Activated T-cell treated with anti-CD3 and anti-CD28 coated beads for 4 hours (primary cell): Measurements from ENCODE around the gene TBC1D16.

Experiments used
- DNase-seq: peaks from one replicate; pipeline ENCODE4 v3.0.0-alpha.2; 2020

The TBC1D16 gene

GRCh38 chr17:80035687-80035936 is at the start of gene TBC1D16:
TBC1D16 (minus strand) TSS chr17:80035872; CDS start chr17:80013547, 22,325 bp downstream.
- DNase-seq, result no peak

- no peak for DNase-seq
These were observed 49.1 kb upstream of the TBC1D16 start for GRCh38 chr17:80084773-80085172.

GRCh38 chr17:80083136-80083661 is 47.5 kb upstream of the TBC1D16 start:
- DNase-seq, result no peak

GRCh38 chr17:80082403-80083135 is 46.9 kb upstream of the TBC1D16 start:
- peak; percentile 51 for DNase-seq

- DNase-seq, result no peak
These were observed 45.9 kb upstream of the TBC1D16 start for GRCh38 chr17:80081596-80081995.

GRCh38 chr17:80080081-80080480 is 44.4 kb upstream of the TBC1D16 start:
- DNase-seq, result no peak

- DNase-seq, result no peak
These were observed 36.7 kb upstream of the TBC1D16 start for GRCh38 chr17:80072410-80072809.

GRCh38 chr17:80071116-80071841 is 35.6 kb upstream of the TBC1D16 start:
- DNase-seq, result no peak

- DNase-seq, result no peak
These were observed 34.9 kb upstream of the TBC1D16 start for GRCh38 chr17:80070375-80071115.

GRCh38 chr17:80068301-80069222 is 32.9 kb upstream of the TBC1D16 start:
- no peak for DNase-seq

GRCh38 chr17:80067393-80067986 is 31.8 kb upstream of the TBC1D16 start:
- no peak for DNase-seq

- DNase-seq, result no peak
These were observed 30.0 kb upstream of the TBC1D16 start for GRCh38 chr17:80065478-80066170.

GRCh38 chr17:80064696-80065095 is 29.0 kb upstream of the TBC1D16 start:
- no peak for DNase-seq

GRCh38 chr17:80063830-80064585 is 28.3 kb upstream of the TBC1D16 start:
- DNase-seq, result no peak

GRCh38 chr17:80061421-80061820 is 25.7 kb upstream of the TBC1D16 start:
- DNase-seq, result no peak

- DNase-seq, result no peak
These were observed 25.0 kb upstream of the TBC1D16 start for GRCh38 chr17:80060644-80061043.

- DNase-seq, result no peak
These were observed 22.8 kb upstream of the TBC1D16 start for GRCh38 chr17:80058311-80058955.

- no peak for DNase-seq
These were observed 19.9 kb upstream of the TBC1D16 start for GRCh38 chr17:80055597-80055996.

GRCh38 chr17:80053102-80053501 is 17.4 kb upstream of the TBC1D16 start:
- DNase-seq, result no peak

GRCh38 chr17:80051681-80052080 is 16.0 kb upstream of the TBC1D16 start:
- no peak for DNase-seq
